GM12892 (cell line): ENCODE measurements around the gene COLEC12.

Experiments used
- DNase-seq: peaks from one replicate; pipeline ENCODE4 v3.0.0; 2011; ENCODE audit not compliant: insufficient read length
- FAIRE-seq: peaks from 2 replicates; lab custom pipeline; 2011; peaks lifted over from hg19 to GRCh38; lab: Jason Lieb, UNC
- POLR2A ChIP-seq: IDR thresholded peaks from 2 replicates; pipeline ENCODE4 v1.6.1; 2011; ENCODE audit warnings: low read depth, low read length, control low read depth
- POLR2AphosphoS5 ChIP-seq: IDR thresholded peaks from 2 replicates; pipeline ENCODE4 v1.6.1; 2011; ENCODE audit warnings: low read depth, low read length, control low read depth
- TAF1 ChIP-seq: IDR thresholded peaks from 2 replicates; pipeline ENCODE4 v1.6.1; 2011; ENCODE audit warnings: low read depth, mild to moderate bottlenecking, control low read depth, low read length, borderline replicate concordance

Gene COLEC12

GRCh38 chr18:427005-427404, 73.5 kb downstream of the COLEC12 start:
- DNase-seq (no peak), FAIRE-seq (no peak)
- TF ChIP-seq POLR2A: no peak
- no peak for TF ChIP-seq TAF1
- TF ChIP-seq POLR2AphosphoS5: no peak

- DNase-seq: no peak
- FAIRE-seq: no peak
- TF ChIP-seq TAF1 (no peak), POLR2AphosphoS5 (no peak), POLR2A (no peak)
These were observed 75.3 kb downstream of the COLEC12 start for GRCh38 chr18:425106-425745.

DNA sequence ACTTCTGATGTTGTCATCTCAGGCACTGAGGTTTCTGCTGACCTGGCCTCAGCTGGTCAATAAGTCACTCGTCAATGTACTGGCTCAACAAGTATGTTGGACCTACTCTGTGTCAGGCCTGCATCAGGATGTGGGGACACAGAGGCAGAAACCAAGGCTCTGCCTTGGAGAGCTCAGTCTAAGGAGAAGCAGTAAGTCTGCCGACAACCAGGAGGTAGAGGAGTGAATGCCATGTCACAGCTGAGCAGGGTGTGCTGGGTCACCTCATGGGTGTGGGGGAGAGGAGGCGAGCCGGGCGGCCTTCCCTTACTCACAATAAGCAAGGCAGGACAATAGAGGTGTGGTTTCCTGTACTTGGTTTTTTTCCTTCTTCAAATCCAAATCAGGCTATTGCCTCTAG, 75.8 kb downstream of the COLEC12 start:
- DNase-seq (no peak), FAIRE-seq (no peak)
- TF ChIP-seq TAF1: no peak

GRCh38 chr18:424071-424661, 76.3 kb downstream of the COLEC12 start:
- no peak for TF ChIP-seq POLR2A
- TF ChIP-seq TAF1: no peak
- no peak for TF ChIP-seq POLR2AphosphoS5
- no peak for DNase-seq
- no peak for FAIRE-seq

GRCh38 chr18:422966-423365, 77.5 kb downstream of the COLEC12 start:
- TF ChIP-seq TAF1 (no peak), POLR2A (no peak), POLR2AphosphoS5 (no peak)
- no peak for DNase-seq
- FAIRE-seq: no peak

- no peak for DNase-seq
- FAIRE-seq: no peak
- TF ChIP-seq POLR2A (no peak), TAF1 (no peak), POLR2AphosphoS5 (no peak)
These were observed 79.0 kb downstream of the COLEC12 start for GRCh38 chr18:421247-422155.

GRCh38 chr18:420661-421246, 79.7 kb downstream of the COLEC12 start:
- FAIRE-seq: no peak
- DNase-seq: no peak
- no peak for TF ChIP-seq POLR2AphosphoS5
- no peak for TF ChIP-seq POLR2A
- no peak for TF ChIP-seq TAF1

GRCh38 chr18:419541-420175, 80.8 kb downstream of the COLEC12 start:
- FAIRE-seq: no peak
- TF ChIP-seq POLR2AphosphoS5: no peak
- TF ChIP-seq TAF1: no peak
- DNase-seq: no peak

- DNase-seq: no peak
- no peak for FAIRE-seq
- TF ChIP-seq POLR2AphosphoS5: no peak
- TF ChIP-seq TAF1: no peak
- TF ChIP-seq POLR2A: no peak
These were observed 83.0 kb downstream of the COLEC12 start for GRCh38 chr18:417495-417894.

DNA sequence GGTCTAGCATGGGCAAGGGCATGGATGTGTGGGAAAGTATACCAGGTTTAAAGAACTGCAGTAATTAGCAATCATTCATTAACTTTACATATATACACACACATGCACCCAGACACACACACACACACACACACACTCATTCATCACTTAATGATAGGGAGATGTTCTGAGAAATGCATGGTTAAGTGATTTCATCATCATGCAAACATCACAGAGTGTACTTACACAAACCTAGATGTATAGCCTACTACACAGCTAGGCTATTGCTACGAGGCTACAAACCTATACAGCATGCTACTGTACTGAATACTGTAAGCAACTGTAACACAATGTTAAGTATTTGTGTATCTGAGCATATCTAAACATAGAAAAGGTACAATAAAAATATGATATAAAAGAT, 83.6 kb downstream of the COLEC12 start:
- DNase-seq (no peak), FAIRE-seq (no peak)
- no peak for TF ChIP-seq POLR2A
- TF ChIP-seq TAF1: no peak
- no peak for TF ChIP-seq POLR2AphosphoS5

- FAIRE-seq: no peak
- no peak for TF ChIP-seq POLR2A
- TF ChIP-seq POLR2AphosphoS5: no peak
- TF ChIP-seq TAF1: no peak
These were observed 84.6 kb downstream of the COLEC12 start for GRCh38 chr18:415617-416612.

More at GRCh38 chr18:415617-416612, 84.6 kb downstream of the COLEC12 start:
- no peak for DNase-seq
